ENCODE data around the gene DCTN2. TPM values are rescaled to one million over a fixed set of nuclear protein-coding genes. Genes with fewer than 3 reads are reported as not detected.

Gene DCTN2
- total RNA-seq, 2 donors from 2014 or later = 131 to 139 TPM

DNA sequence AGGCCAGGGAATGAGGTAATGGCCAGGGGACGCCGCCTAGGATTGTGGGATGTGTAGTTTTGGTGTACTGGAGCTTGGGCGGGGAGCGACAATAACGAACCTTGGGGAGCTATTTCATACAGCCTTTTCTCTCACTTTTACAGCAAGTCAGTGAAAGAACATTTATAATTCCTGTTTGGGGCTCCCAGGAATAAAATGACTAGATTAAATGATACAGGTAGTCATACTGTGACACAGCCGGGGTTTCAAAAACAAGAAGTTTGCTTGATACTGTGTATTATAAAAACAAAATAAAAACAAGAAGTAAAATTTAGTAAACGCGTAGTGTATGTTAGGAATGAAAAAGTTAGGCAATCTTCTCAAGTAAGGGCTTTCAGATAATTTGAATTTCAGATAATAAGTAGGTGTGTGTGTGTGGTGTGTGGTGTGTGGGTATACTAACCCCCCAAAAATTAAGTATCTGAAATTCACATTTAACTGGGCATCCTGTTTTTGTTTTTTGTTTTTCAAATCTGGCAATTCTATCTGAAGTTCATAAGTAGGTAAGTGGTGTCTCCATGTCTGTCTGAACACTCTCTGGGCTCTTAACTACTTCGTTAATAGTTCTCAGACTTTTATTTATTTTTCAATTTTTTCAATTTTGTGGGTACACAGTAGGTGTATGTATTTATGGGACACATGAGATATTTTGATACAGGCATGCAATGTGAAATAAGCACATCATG lies 458 bp upstream of the DCTN2 start:
- Histone ChIP-seq H3K27ac (no peak overlapping the region), H3K4me1 (peaks cover 8% of the 10 kb centered on the region), H3K4me3 (peak overlapping the region; percentile 79), H3K9ac (ENCODE audit: low read depth in 2 of 2, low read length in 2 of 2) (peak overlapping the region in 1 of 2 donors; percentile 92), H3K27me3 (peaks cover 5% of the 10 kb centered on the region), H3K9me3 (no peaks in the 10 kb centered on the region), H3K36me3 (no peaks in the 10 kb centered on the region)
- DNase-seq = no peak
- intact Hi-C loops (cut with DNase I) = no loop called here
- TF ChIP-seq, protein P1, sequence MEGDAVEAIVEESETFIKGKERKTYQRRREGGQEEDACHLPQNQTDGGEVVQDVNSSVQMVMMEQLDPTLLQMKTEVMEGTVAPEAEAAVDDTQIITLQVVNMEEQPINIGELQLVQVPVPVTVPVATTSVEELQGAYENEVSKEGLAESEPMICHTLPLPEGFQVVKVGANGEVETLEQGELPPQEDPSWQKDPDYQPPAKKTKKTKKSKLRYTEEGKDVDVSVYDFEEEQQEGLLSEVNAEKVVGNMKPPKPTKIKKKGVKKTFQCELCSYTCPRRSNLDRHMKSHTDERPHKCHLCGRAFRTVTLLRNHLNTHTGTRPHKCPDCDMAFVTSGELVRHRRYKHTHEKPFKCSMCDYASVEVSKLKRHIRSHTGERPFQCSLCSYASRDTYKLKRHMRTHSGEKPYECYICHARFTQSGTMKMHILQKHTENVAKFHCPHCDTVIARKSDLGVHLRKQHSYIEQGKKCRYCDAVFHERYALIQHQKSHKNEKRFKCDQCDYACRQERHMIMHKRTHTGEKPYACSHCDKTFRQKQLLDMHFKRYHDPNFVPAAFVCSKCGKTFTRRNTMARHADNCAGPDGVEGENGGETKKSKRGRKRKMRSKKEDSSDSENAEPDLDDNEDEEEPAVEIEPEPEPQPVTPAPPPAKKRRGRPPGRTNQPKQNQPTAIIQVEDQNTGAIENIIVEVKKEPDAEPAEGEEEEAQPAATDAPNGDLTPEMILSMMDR (IDR thresholded peaks at IDR 0.05) = no peak

GRCh38 chr12:57545809-57546437 lies 1.1 kb downstream of the DCTN2 start:
- TF ChIP-seq, protein P1 (IDR thresholded peaks at IDR 0.05) = no peak
- Histone ChIP-seq H3K9me3 (no peaks in the 10 kb centered on the region), H3K36me3 (no peaks in the 10 kb centered on the region), H3K27ac (peak overlapping the region; percentile 71), H3K4me3 (peak overlapping the region; percentile 79), H3K9ac (ENCODE audit: low read depth in 2 of 2, low read length in 2 of 2) (peak overlapping the region; percentile 92 to 94), H3K4me1 (peaks cover 8% of the 10 kb centered on the region), H3K27me3 (peaks cover 5% of the 10 kb centered on the region)
- intact Hi-C loops (cut with DNase I) = no loop called here
- DNase-seq = peak; percentile 51

DNA sequence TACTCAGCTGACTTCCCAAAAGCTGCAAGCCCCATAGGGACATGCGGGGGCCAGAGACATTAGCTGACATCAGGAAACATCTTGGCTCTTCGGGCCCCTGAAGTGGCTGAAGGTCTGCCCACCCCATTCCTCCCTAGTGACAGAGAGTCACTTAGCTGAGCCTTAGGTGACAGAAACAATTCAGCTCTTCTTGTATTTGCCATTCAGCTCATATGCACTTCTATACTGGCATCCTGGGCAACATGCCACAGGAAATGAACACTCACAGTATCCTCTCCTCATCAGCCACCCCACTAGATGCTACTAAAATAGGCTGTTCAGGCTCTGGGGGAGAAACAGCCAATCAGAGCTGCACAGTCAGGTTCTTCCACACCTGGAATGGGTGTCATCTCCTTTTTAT lies 3.4 kb downstream of the DCTN2 start:
- H3K27ac ChIP-seq = no peak overlapping the region
- H3K36me3 ChIP-seq = no peaks in the 10 kb centered on the region
- H3K9ac ChIP-seq (ENCODE audit: low read depth in 2 of 2, low read length in 2 of 2) = no peak overlapping the region
- no peak for DNase-seq
- H3K27me3 ChIP-seq = no peaks in the 10 kb centered on the region
- H3K4me3 ChIP-seq = no peak overlapping the region
- no peaks in the 10 kb centered on the region for H3K9me3 ChIP-seq
- TF ChIP-seq, protein P1 (IDR thresholded peaks at IDR 0.05) = no peak
- peaks cover 8% of the 10 kb centered on the region for H3K4me1 ChIP-seq
- intact Hi-C loops (cut with DNase I) = no loop called here

GRCh38 chr12:57541717-57542116 lies 5.3 kb downstream of the DCTN2 start:
- Histone ChIP-seq H3K36me3 (no peaks in the 10 kb centered on the region), H3K4me1 (peaks cover 8% of the 10 kb centered on the region), H3K4me3 (no peak overlapping the region), H3K27me3 (no peaks in the 10 kb centered on the region), H3K9me3 (no peaks in the 10 kb centered on the region), H3K27ac (peak overlapping the region; percentile 49), H3K9ac (ENCODE audit: low read depth in 2 of 2, low read length in 2 of 2) (peak overlapping the region in 1 of 2 donors; percentile 63)
- DNase-seq = peak; percentile 34
- TF ChIP-seq, protein P1 (IDR thresholded peaks at IDR 0.05) = no peak
- intact Hi-C loops (cut with DNase I) = no loop called here

DNA sequence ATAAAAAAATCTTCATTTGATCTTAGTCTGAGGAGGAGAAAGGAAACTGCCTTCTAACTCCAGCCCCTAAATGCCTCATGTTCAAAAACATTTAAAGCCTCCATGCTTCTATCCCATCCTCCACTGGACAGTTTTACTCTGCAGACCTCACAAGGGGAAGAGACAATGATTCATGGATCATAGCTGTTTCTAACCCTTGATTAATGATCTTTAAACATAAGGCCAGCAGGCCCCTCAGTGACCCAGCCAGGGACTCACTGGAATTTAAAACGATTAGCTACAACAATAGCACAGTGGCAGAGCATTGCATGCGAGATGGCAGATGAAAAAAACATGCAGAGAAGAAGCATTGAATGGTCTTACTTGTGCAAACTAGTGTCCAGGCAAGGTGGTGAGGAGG lies 6.0 kb downstream of the DCTN2 start:
- Histone ChIP-seq H3K27ac (peak overlapping the region; percentile 49), H3K9me3 (no peaks in the 10 kb centered on the region), H3K4me3 (no peak overlapping the region), H3K27me3 (no peaks in the 10 kb centered on the region), H3K4me1 (peaks cover 11% of the 10 kb centered on the region), H3K9ac (ENCODE audit: low read depth in 2 of 2, low read length in 2 of 2) (peak overlapping the region in 1 of 2 donors; percentile 63), H3K36me3 (no peaks in the 10 kb centered on the region)
- DNase-seq = no peak
- TF ChIP-seq, protein P1 (IDR thresholded peaks at IDR 0.05) = no peak
- intact Hi-C loops (cut with DNase I) = no loop called here
